Body of pancreas (tissue), 4 donors: Measurements from ENCODE around the gene TSG101. TPM values are rescaled to one million over a fixed set of nuclear protein-coding genes. Genes with fewer than 3 reads are reported as not detected.

Experiments
- ATAC-seq: fragments of 150-250 bp; one replicate; pipeline ENCODE4 v1.9.1; 2016
- DNase-seq, 4 donors: peaks; one replicate each; pipeline ENCODE4 v3.0.0-alpha.2; 2019
- H3K27ac ChIP-seq, 4 donors: fragments of 200-600 bp; sonication (generic); 1 replicate in 3 of 4; 2 replicates in 1 of 4; pipeline versions ENCODE4 v1.5.1 to v1.6.1; 2016 to 2019; ENCODE audit warnings: mild to moderate bottlenecking in 1 of 4, mixed read lengths in 1 of 4, moderate library complexity in 1 of 4
- H3K27me3 ChIP-seq, 2 donors: fragments of 200-600 bp; sonication (generic); one replicate each; pipeline ENCODE4 v1.6.0; 2016; ENCODE audit warnings: mild to moderate bottlenecking in 1 of 2
- H3K36me3 ChIP-seq, 2 donors: fragments of 200-600 bp; sonication (generic); replicated peaks in 1 of 2; 2 replicates each; pipeline ENCODE4 v1.5.1; 2016; ENCODE audit warnings: low read depth in 2 of 2; ENCODE audit not compliant: insufficient read depth in 1 of 2
- H3K4me1 ChIP-seq: fragments of 200-600 bp; sonication (generic); one replicate; pipeline ENCODE4 v1.6.0; 2016
- H3K4me3 ChIP-seq, 2 donors: fragments of 200-600 bp; sonication (generic); 1 replicate in 1 of 2; 2 replicates in 1 of 2; pipeline ENCODE4 v1.5.1; 2016 to 2019
- H3K9me3 ChIP-seq, 3 donors: fragments of 200-600 bp; sonication (generic); 1 replicate in 2 of 3; 2 replicates in 1 of 3; pipeline ENCODE4 v1.5.1; 2016
- POLR2A ChIP-seq, 3 donors: fragments of 450-650 bp; IDR thresholded peaks; one replicate each; pipeline ENCODE4 v1.6.1; 2016; ENCODE audit warnings: antibody characterized with exemption in 3 of 3, mild to moderate bottlenecking in 2 of 3
- WGBS, 2 donors: methylation state at CpG; one replicate each; pipeline ENCODE4 v1.1.5; 2017; 5-methylcytosine and 5-hydroxymethylcytosine counted together
- intact Hi-C: fragments of 100-400 bp; cut with DNase I; formaldehyde crosslinking; loops from one replicate; pipeline ENCODE4 v1.15.1; 2023
- total RNA-seq, 2 donors: library from RNA; depleted of rRNA; stranded (reverse); fragments of >200 nt; gene quantifications; one replicate each; pipeline ENCODE4 v1.1.0, GENCODE V29; 2016
- TF ChIP-seq, protein P1 (sequence below), 7 experiments: fragments of 450-650 bp in 4 of 7; fragments of 200-600 bp in 3 of 7; sonication (generic) in 3 of 7; IDR thresholded peaks; one replicate each; pipeline ENCODE4 v1.5.1; 2016 to 2019; ENCODE audit warnings: antibody characterized with exemption in 7 of 7

TSG101 gene
- total RNA-seq, 2 donors from 2014 or later, result 36.8 to 50.8 TPM

DNA sequence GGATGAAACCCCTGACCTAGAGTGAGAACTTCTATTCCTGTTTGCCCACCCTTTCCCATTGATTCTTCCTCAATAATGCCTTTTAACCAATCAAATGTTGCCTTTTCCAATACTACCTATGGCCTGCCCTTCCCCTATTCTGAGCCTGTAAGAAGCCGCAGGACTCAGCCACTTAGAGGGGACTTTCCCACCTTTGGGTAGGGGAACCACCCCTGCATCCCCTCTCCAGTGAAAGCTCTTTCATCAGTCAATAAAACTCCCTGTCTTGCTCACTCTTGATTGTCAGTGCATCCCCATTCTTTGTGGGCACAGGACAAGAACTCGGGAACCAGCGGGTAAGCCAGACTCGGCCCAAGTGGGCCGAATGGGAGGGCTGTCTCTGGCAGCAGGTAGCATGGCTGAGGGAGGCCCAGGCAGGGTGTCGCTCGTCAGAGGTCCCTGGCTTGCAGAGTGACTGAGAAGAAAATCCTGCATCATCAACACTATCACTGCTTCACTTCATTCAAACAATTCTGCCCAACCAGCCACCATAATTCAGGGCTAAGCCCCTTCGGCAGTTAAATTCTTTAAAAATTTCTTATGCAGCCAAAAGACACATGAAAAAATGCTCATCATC is 40.7 kb downstream of the TSG101 start:
- intact Hi-C loops, result no loop called here
- 94 to 99% methylated on average over 8 of the region's 8 CpGs for WGBS, 2 donors
- H3K27me3 ChIP-seq, result no peaks in the 10 kb centered on the region
- H3K27ac ChIP-seq, result no peak overlapping the region
- DNase-seq (no peak), ATAC-seq (no peak)
- no peak overlapping the region for H3K4me3 ChIP-seq
- H3K4me1 ChIP-seq, result no peaks in the 10 kb centered on the region
- peaks cover 6 to 18% of the 10 kb centered on the region in 2 donors for H3K36me3 ChIP-seq
- H3K9me3 ChIP-seq, result no peaks in the 10 kb centered on the region
- no peak for TF ChIP-seq POLR2A (IDR thresholded peaks at IDR 0.05)
- TF ChIP-seq, protein P1, sequence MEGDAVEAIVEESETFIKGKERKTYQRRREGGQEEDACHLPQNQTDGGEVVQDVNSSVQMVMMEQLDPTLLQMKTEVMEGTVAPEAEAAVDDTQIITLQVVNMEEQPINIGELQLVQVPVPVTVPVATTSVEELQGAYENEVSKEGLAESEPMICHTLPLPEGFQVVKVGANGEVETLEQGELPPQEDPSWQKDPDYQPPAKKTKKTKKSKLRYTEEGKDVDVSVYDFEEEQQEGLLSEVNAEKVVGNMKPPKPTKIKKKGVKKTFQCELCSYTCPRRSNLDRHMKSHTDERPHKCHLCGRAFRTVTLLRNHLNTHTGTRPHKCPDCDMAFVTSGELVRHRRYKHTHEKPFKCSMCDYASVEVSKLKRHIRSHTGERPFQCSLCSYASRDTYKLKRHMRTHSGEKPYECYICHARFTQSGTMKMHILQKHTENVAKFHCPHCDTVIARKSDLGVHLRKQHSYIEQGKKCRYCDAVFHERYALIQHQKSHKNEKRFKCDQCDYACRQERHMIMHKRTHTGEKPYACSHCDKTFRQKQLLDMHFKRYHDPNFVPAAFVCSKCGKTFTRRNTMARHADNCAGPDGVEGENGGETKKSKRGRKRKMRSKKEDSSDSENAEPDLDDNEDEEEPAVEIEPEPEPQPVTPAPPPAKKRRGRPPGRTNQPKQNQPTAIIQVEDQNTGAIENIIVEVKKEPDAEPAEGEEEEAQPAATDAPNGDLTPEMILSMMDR (IDR thresholded peaks at IDR 0.05), result no peak

DNA sequence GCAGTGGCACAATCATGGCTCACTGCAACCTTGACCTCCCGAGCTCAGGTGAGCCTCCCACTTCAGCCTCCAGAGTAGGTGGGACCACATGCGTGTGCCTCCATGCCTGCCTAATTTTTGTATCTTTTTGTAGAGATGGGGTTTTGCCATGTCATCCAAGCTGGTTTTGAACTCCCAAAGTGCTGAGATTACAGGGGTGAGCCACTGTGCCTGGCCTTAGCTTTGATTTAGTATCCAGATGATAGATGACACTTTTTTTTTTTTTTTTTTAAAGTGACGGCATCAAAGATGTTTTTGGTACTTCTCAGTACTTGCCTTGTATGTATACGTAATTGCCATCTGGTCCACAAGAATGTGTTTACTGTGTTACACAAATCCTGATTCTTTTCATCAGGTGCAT is 47.7 kb downstream of the TSG101 start:
- no peak overlapping the region for H3K27ac ChIP-seq
- intact Hi-C loops, result no loop called here

DNA sequence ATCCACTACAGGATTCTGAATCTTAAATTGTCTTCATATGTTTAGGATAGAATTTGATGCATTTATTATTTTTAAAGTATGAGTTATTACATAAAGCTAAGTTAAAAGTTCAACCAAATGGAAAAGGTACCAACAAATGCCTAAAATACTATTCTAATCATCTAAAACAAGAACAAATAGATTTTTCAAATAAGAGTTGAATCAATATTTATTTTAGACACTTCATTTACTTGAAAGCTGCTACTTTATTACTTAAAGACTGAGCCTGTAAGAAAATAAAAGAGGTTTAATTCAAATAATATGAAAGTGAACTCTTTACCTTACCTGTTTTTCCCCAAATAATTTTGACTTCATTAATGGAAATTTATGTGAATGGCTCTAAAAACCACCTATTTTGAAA is 54.2 kb downstream of the TSG101 start:
- peaks cover 4% of the 10 kb centered on the region for H3K4me1 ChIP-seq
- H3K27ac ChIP-seq, result no peak overlapping the region
- ATAC-seq (no peak), DNase-seq (no peak)
- H3K36me3 ChIP-seq, result no peaks in the 10 kb centered on the region
- no peaks in the 10 kb centered on the region for H3K9me3 ChIP-seq
- intact Hi-C loops, result no loop called here
- TF ChIP-seq, protein P1 (IDR thresholded peaks at IDR 0.05), result no peak
- no peak for TF ChIP-seq POLR2A (IDR thresholded peaks at IDR 0.05)
- H3K4me3 ChIP-seq, result no peak overlapping the region
- no peaks in the 10 kb centered on the region for H3K27me3 ChIP-seq

More for the DNA sequence above, 47.7 kb downstream of the TSG101 start:
- TF ChIP-seq, protein P1 (IDR thresholded peaks at IDR 0.05), result no peak
- no peak for TF ChIP-seq POLR2A (IDR thresholded peaks at IDR 0.05)
- DNase-seq (no peak), ATAC-seq (no peak)
- Histone ChIP-seq H3K9me3 (no peaks in the 10 kb centered on the region), H3K4me1 (no peaks in the 10 kb centered on the region), H3K4me3 (no peak overlapping the region), H3K36me3 (peaks cover 12 to 23% of the 10 kb centered on the region in 2 donors), H3K27me3 (no peaks in the 10 kb centered on the region)
- 95 to 100% methylated on average over 4 of the region's 4 CpGs for WGBS, 2 donors

DNA sequence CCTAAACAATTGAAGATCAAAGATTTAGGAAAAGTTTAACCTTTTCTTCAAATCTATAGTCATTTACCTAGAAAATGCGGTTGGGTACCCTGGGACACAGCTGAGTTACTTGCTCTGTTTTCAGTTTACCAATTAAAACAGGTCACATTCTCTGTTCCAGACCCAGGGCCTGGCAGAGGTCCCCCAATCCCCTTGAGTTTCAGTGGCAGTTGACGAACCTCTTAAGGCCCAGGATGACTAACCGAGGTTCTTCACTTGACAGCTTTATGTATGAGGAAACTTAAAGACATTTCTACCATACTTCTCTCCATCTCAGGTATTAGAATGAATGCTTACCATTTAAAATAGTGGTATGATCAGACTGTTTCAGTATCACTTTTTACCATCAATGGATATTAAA is 54.7 kb downstream of the TSG101 start:
- WGBS, 2 donors, result 95 to 99% methylated on average over 3 of the region's 3 CpGs
- DNase-seq (no peak), ATAC-seq (no peak)
- TF ChIP-seq, protein P1 (IDR thresholded peaks at IDR 0.05), result no peak
- no peak for TF ChIP-seq POLR2A (IDR thresholded peaks at IDR 0.05)
- no peaks in the 10 kb centered on the region for H3K9me3 ChIP-seq
- no peaks in the 10 kb centered on the region for H3K36me3 ChIP-seq
- intact Hi-C loops, result no loop called here
- H3K4me1 ChIP-seq, result peaks cover 4% of the 10 kb centered on the region
- no peak overlapping the region for H3K27ac ChIP-seq
- no peaks in the 10 kb centered on the region for H3K27me3 ChIP-seq
- no peak overlapping the region for H3K4me3 ChIP-seq

DNA sequence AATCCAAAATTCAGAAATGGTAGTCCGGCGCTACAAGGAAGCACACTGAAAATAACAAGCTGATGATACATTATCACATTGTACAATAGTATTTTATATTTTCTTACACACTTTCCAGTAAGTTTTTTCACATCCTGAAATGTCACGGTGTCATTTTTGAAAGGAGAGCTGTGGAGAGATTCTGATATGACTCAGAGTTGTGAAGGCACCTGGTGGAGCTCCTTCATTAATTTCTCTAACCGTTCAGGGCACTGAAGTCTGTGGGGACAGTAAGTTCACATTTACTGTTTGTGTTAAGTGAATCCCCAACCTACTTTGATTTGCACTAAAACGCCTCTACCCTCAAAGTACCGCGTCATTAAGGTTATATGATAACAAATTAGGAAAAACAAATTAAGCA is 57.8 kb downstream of the TSG101 start:
- H3K27me3 ChIP-seq, result no peaks in the 10 kb centered on the region
- WGBS, 2 donors, result 88 to 93% methylated on average over 7 of the region's 7 CpGs

More for the DNA sequence above, 57.8 kb downstream of the TSG101 start:
- no peak for DNase-seq
- Histone ChIP-seq H3K9me3 (no peaks in the 10 kb centered on the region), H3K36me3 (no peaks in the 10 kb centered on the region), H3K27ac (no peak overlapping the region), H3K4me3 (no peak overlapping the region), H3K4me1 (peaks cover 4% of the 10 kb centered on the region)
- no peak for ATAC-seq
- no peak for TF ChIP-seq POLR2A (IDR thresholded peaks at IDR 0.05)
- intact Hi-C loops, result no loop called here
